Stimulated activated CD8-positive, alpha-beta memory T cell treated with anti-CD3 and anti-CD28 coated beads, Interleukin-15, amount 100 ng/mL, for 4 hours (primary cell): ENCODE data around the gene STK24.

ENCODE experiments used
- DNase-seq, 2 donors: peaks; one replicate each; pipeline ENCODE4 v3.0.0-alpha.2; 2020; ENCODE audit warnings: low read depth in 2 of 2

Gene STK24

DNA sequence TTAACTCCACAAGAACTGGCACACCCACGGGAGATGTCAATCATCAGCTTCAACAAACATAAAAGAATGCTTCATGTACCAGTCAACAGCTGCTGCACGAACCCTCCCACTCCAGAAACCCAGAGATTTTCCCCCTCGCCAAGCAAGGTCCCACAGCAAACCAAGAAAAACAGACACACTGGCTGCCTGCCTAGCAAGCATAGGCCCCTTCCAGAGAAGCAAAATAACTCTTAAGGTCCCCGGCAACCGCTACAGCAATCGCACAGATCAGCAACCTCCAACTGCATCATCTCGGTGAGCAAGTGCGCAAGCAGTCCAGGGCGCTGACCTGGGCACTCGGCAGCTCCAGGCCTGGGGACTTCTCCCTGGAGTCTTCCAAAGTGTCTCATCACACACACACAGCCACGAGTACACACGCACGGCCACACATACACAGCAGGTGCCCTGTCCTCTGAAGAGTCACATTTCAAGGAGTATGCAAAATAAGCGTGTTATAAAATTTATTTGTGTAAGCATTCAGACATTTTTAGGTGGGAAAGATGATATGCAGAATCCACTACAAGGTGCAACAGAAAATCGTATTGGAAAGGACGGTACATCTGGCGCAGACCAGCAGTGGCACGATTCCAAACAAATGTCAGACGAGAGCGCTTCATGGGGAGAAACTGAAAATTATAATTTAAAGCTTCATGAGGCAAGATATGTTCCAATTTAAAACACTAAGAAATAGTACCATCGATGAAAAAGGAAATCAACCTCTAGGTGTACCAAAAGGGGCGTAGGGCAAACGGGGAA is 125.0 kb downstream of the STK24 start:
- no peak for DNase-seq

GRCh38 chr13:98450539-98451111 is 126.3 kb downstream of the STK24 start:
- DNase-seq: no peak

- DNase-seq: no peak
Measured at GRCh38 chr13:98450026-98450425, 126.9 kb downstream of the STK24 start.

GRCh38 chr13:98449273-98449672 is 127.6 kb downstream of the STK24 start:
- DNase-seq: no peak

- no peak for DNase-seq
Measured at GRCh38 chr13:98448642-98448928, 128.3 kb downstream of the STK24 start.

- DNase-seq: no peak
Measured at GRCh38 chr13:98447881-98448641, 128.8 kb downstream of the STK24 start.

DNA sequence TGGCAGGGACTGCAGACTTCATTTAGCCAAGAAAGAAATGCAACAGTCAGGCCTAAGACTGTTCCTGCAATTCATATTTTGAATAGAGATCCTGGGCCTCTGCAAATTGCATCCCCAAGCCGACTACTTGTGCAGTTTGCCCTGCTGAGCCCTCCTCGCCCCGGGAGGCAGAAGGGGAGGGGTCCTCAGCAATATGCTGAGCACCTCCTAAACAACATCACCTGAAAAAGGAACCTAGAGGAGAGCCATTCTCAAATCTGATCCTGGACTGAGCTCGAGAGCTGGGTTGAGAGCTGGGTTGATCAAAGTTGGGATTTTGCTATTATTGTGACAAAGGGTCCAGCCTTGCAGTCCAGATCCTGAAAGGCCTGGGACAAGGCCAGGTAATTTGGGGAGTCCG is 129.8 kb downstream of the STK24 start:
- DNase-seq: no peak

GRCh38 chr13:98446234-98446621 is 130.7 kb downstream of the STK24 start:
- DNase-seq: no peak

DNA sequence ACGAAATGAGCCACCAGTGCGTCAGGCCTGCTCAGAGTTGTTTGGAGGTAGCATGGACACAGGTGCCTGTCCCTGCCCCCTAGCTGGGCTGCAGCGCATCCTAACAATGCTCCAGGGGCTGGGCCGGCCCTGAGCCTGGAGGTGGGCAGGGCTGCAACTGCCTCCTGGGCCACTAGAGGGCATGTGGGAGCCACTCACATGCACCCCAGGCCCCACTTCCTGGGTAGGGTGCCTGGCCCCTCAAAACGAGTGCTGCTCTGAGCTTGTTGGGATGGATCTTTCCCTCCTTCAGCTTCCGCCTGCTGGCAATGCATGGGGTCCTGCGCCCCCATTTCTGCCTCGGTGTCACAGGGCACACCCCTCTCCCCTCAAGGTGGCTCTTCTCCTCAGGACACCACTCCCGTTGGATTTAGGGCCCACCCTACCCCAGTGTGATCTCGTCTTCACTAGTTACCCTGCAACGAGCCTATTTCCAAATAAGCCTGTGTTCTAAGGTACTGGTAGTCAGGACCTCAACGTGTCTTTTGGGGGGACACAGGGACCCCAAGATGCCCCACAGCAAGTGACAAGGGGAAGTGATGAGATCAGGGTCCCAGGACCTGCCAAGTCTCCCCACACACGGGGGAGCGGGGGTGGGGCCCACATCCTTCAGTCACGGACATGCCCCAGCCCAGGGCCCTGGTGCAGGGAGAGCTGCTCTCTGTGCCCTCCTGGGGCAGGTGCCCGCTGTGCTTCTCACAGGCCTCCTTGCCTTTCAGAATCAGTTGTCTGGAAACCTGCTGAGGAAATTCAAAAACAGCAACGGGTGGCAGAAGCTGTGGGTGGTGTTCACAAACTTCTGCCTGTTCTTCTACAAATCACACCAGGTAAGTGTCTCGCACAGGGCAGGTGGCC is 131.3 kb downstream of the STK24 start:
- DNase-seq: peak; percentile 44 to 46

DNA sequence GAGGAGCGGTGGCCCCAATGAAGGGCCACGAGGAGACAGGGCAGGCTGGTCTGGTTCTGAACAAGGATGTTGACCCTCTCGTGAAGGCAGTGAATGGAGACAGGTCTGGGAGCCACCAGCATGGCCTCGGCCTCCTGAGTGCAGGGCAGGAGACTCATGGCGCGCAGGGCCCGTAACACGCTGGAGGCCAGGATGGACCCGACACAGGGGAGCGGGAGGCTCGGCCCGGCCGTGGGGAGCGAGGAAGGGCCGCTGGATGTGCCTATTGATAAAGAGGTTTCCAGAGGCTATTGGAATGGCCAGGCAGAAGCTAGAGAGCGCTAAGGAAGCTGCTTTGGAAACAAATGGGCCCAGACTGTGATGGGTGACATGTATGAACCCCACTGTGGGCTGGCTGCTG is 132.5 kb downstream of the STK24 start:
- DNase-seq: no peak

DNA sequence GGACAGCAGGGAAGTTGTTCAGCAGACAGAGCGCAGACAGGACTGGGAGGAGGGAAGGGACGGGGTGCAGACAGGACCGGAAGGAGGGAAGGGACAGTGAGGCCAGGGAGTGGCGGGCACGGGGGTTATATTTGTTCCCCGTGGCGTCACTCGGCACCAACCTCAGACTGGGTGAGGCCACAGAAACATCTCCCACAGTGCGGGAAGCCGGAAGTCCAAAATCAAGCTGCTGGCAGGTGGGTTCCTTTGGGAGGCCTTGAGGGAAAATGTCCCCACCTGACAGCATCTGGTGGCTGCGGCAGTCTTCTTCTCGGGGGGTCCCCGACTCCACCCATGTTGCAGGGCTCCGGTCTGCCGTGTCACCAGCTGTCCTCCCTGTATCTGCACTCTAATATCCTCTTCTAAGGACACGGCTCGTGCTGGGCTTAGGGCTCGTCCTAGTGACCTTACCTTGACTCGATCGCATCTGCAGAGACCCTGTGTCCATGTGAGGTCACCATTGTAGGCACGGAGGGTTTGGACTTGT is 133.0 kb downstream of the STK24 start:
- DNase-seq: no peak

- DNase-seq: no peak
Measured at GRCh38 chr13:98443329-98443728, 133.6 kb downstream of the STK24 start.

DNA sequence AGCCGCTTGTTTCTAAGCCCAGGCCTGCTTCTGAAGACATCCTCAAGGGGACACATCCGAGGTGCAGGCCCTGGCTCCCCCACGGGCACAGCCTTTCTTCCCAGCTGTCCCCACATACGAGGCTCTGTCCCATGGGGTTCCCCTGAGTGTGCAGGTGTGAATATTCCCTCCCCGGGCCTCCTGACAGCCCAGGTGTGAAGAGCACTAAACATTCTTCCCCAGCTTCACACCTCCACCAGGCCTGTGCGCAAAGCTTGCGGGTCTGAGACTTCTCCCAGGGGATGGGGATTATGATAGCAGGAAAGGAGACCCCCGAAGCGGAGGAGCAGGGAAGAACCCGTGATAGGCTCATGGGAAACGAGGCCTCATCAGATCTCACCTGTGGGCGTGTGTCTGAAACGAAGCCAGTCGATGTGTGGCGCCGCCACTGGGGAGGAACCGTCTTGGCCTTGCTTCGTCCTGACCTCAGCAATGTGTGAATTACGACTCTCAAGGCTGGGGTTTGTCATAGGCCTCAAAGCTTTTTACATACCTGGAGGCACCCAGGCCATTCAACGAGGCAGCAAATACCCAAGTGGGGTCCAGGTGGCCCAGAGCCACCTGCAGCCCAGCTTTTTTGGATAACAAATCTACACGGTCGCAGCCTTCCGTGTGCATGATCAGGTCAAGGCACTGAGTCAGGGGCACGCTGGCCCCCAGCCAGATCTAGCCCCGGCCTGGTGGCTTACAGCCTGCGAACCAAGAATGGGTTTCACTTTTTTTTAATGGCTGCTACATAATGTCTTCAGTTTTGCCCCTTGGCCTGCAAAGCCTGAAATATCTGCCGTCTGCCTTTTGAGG is 134.3 kb downstream of the STK24 start:
- DNase-seq: no peak

DNA sequence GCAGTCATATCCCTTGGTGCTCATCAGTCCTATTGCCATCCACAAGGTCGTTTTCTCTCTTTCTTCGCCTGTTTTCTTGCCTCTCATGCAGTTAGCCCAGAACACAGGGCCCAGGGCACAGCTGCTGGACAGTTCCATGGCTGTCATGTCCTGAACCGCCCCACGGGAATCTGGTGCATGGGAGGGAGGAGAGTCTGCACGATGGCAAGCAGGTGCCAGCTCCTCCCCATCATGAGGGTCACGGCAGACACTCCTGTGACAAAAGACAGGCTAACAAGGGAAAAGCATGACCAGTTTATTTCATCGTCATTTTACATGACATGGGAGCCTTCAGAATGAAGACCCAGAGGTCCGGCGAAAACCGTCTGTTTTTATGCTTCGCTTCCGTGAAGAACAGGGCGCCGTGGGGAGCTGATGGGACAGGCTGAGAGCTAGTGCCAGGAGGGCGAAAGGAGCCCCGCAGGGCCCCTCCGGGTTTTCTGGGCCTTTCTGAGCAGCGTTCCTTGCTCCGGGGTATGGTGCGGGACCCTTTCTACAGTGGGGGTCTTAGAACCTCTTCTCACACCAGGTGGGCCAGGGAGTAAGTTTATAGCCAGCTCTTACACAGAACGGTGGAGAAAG is 135.7 kb downstream of the STK24 start:
- no peak for DNase-seq

GRCh38 chr13:98440390-98441055 is 136.4 kb downstream of the STK24 start:
- no peak for DNase-seq

GRCh38 chr13:98439896-98440295 is 137.0 kb downstream of the STK24 start:
- DNase-seq: no peak

DNA sequence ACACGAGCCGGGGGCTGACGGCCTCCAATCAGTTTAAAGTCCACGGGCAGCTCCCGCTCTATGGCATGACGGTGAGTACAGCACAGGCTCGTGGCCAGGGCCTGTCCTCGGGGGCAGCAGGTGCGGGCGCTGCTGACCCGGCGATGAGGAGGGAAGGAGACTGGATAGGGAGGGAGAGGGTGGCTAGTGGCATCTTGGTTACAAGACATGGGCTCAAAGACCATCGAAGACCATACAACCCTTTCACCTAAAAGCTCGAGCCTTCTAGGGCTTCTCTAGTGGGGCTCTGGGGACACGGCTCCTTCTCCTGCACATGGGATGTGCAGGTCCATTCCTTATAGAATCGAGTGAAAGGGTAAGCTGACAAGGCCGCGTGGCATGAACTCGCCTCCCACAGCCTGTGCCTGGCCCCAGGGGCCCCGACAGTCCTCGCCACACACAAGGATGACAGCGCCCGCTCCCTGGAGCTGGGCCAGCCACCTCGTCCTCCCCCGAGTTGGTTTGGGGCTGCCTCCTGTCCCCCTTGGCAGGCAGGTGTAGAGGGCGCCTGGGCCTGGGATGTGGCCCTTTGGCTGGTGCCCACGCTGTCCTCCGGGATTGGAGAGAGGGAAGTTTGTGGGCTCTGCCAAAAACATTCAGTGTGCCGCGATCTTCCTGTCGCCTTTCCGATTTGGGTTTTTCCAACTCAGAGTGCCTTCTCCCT is 137.6 kb downstream of the STK24 start:
- DNase-seq: no peak

DNA sequence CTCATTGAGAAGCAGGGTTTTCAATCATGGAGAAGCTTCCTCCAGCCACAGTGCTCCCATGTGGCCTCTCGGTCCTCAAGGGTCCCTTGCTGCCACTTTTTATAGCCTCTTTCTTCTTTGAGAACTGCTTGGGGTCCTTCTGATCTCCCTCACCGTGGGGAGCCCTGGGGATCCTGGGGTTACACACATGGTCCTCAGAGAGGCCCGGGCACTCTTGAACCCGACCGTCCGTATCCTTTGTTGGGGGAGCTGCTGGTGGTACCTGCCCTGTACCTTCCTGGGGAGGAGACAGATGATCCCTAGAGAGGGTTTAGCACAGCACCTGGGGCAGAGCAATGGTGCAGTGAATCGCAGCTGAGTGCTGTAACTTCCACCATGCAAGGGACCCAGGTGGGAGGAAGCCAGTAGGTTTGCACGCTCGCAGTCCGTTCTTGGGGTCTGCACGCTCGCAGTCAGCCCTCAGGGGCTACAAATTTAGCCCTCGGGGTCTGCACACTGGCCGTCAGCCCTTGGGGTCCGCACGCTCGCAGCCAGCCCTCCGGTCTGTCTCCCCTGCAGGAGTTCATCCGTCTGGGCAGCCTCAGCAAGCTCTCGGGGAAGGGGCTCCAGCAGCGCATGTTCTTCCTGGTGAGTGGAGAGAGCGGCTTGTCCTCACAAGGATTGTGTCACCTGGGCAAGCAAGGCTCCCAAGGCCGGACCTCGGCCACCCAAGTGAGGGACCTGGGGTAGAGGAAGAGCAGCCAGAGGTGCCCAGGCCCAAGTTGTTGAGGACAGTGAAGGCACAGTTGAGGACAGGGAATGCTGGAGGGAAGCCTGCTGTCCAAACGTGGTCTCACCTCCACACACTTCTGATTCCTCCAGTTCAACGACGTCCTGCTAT is 138.4 kb downstream of the STK24 start:
- DNase-seq: no peak
